H1 (cell line): ENCODE results near the gene RUFY4. TPM values are rescaled to one million over a fixed set of nuclear protein-coding genes. Genes with fewer than 3 reads are reported as not detected.

Source experiments
- CTCF ChIA-PET: fragments of 300-600 bp; sonication (Branson Sonifier 250); formaldehyde crosslinking; loops from one replicate; lab custom pipeline; 2021; ENCODE audit not compliant: partially characterized antibody; lab: Charles Lee
- POLR2A ChIA-PET: fragments of 300-600 bp; sonication (Branson Sonifier 250); formaldehyde crosslinking; loops from one replicate; lab custom pipeline; 2021; ENCODE audit warnings: inconsistent platforms; ENCODE audit not compliant: partially characterized antibody; lab: Charles Lee
- DNase-seq, 2 experiments: peaks; one replicate each; pipeline versions ENCODE4 v3.0.0 to v3.0.0-alpha.2; 2010 to 2022; ENCODE audit warnings: low spot score in 2 of 2, low read depth in 1 of 2, mixed read lengths in 1 of 2
- FAIRE-seq: peaks from 2 replicates; lab custom pipeline; 2011; peaks lifted over from hg19 to GRCh38; lab: Jason Lieb, UNC
- H2AFZ ChIP-seq: 2 replicates; pipeline ENCODE4 v1.8.1; 2012; ENCODE audit warnings: low read length, inconsistent platforms
- H2AK5ac ChIP-seq: 2 replicates; pipeline ENCODE4 v1.6.1; 2013; ENCODE audit warnings: low read depth, low read length
- H2BK120ac ChIP-seq: replicated peaks from 2 replicates; pipeline ENCODE3; 2013; ENCODE audit warnings: low read depth, low read length, inconsistent platforms
- H2BK12ac ChIP-seq: 2 replicates; pipeline ENCODE4 v1.6.1; 2013; ENCODE audit warnings: low read depth, low read length
- H2BK15ac ChIP-seq: 2 replicates; pipeline ENCODE4 v1.6.1; 2013; ENCODE audit warnings: low read length
- H2BK20ac ChIP-seq: 2 replicates; pipeline ENCODE4 v1.6.1; 2013; ENCODE audit warnings: low read length
- H2BK5ac ChIP-seq: 2 replicates; pipeline ENCODE4 v1.6.1; 2013; ENCODE audit warnings: low read depth, low read length
- H3K14ac ChIP-seq: 2 replicates; pipeline ENCODE4 v1.6.1; 2013; ENCODE audit warnings: inconsistent platforms; ENCODE audit not compliant: insufficient read length
- H3K18ac ChIP-seq: 2 replicates; pipeline ENCODE4 v1.6.1; 2013; ENCODE audit warnings: low read length; ENCODE audit errors: extremely low read depth
- H3K23ac ChIP-seq: 2 replicates; pipeline ENCODE4 v1.6.1; 2013; ENCODE audit warnings: inconsistent platforms; ENCODE audit not compliant: insufficient read length
- H3K23me2 ChIP-seq: 2 replicates; pipeline ENCODE4 v1.6.1; 2013; ENCODE audit warnings: low read depth, low read length
- H3K27ac ChIP-seq: 2 replicates; pipeline ENCODE4 v1.6.1; 2011; ENCODE audit warnings: low read depth, low read length, inconsistent platforms
- H3K27me3 ChIP-seq, 4 experiments: replicated peaks in 1 of 4; 1 replicate in 1 of 4; 2 replicates in 3 of 4; pipeline versions ENCODE4 v1.6.1 to v1.8.1; 2011 to 2013; ENCODE audit warnings: low read length in 3 of 4, mild to moderate bottlenecking in 3 of 4, inconsistent platforms in 2 of 4, mixed read lengths in 2 of 4, moderate library complexity in 1 of 4; ENCODE audit not compliant: control insufficient read depth in 3 of 4, insufficient read depth in 3 of 4; ENCODE audit errors: extremely low read depth in 1 of 4
- H3K36me3 ChIP-seq, 4 experiments: 2 replicates each; pipeline versions ENCODE4 v1.6.1 to v1.8.1; 2011 to 2013; ENCODE audit warnings: mild to moderate bottlenecking in 4 of 4, low read length in 3 of 4, moderate library complexity in 2 of 4, control low read depth in 1 of 4, inconsistent platforms in 1 of 4; ENCODE audit not compliant: insufficient read depth in 4 of 4, control insufficient read depth in 2 of 4
- H3K4ac ChIP-seq: replicated peaks from 2 replicates; pipeline ENCODE3; 2013; ENCODE audit warnings: low read length, low read depth, mixed read lengths, inconsistent platforms; ENCODE audit not compliant: insufficient read length
- H3K4me1 ChIP-seq, 4 experiments: replicated peaks in 1 of 4; 1 replicate in 1 of 4; 2 replicates in 3 of 4; pipeline versions ENCODE4 v1.6.1 to v1.8.1; 2011 to 2013; ENCODE audit warnings: low read length in 3 of 4, inconsistent platforms in 2 of 4, mixed read lengths in 1 of 4; ENCODE audit not compliant: insufficient read depth in 4 of 4, control insufficient read depth in 3 of 4
- H3K4me2 ChIP-seq, 2 experiments: 2 replicates each; pipeline versions ENCODE4 v1.6.1 to v1.8.1; 2011 to 2013; ENCODE audit warnings: low read depth in 2 of 2, low read length in 2 of 2, control low read depth in 1 of 2, inconsistent platforms in 1 of 2, mild to moderate bottlenecking in 1 of 2; ENCODE audit not compliant: insufficient read depth in 1 of 2
- H3K4me3 ChIP-seq, 4 experiments: fragments of 200-600, 300-600 bp in 1 of 4; sonication (generic), shearing (Covaris generic), sonication (Bioruptor Twin) in 1 of 4; 2 replicates each; pipeline versions ENCODE4 v1.5.1 to v1.8.1; 2011 to 2016; ENCODE audit warnings: low read length in 4 of 4, low read depth in 3 of 4, control low read depth in 2 of 4, inconsistent platforms in 2 of 4, mild to moderate bottlenecking in 2 of 4, mixed read lengths in 1 of 4, moderate library complexity in 1 of 4; ENCODE audit not compliant: insufficient read depth in 2 of 4; ENCODE audit errors: extremely low read depth in 1 of 4
- H3K56ac ChIP-seq: replicated peaks from 2 replicates; pipeline ENCODE3; 2013; ENCODE audit warnings: low read depth, mild to moderate bottlenecking, mixed read lengths, low read length, inconsistent platforms; ENCODE audit not compliant: insufficient read length
- H3K79me1 ChIP-seq: 2 replicates; pipeline ENCODE4 v1.6.1; 2013; ENCODE audit warnings: low read depth, low read length, control low read depth
- H3K79me2 ChIP-seq, 2 experiments: 2 replicates each; pipeline versions ENCODE4 v1.6.1 to v1.8.1; 2012 to 2013; ENCODE audit warnings: low read length in 2 of 2, mild to moderate bottlenecking in 2 of 2, inconsistent platforms in 1 of 2; ENCODE audit not compliant: insufficient read depth in 2 of 2, control insufficient read depth in 1 of 2
- H3K9ac ChIP-seq, 4 experiments: replicated peaks in 1 of 4; 1 replicate in 1 of 4; 2 replicates in 3 of 4; pipeline versions ENCODE4 v1.6.1 to v1.8.1; 2011 to 2013; ENCODE audit warnings: low read depth in 3 of 4, low read length in 3 of 4, control low read depth in 2 of 4, mild to moderate bottlenecking in 2 of 4, moderate library complexity in 2 of 4, inconsistent platforms in 1 of 4; ENCODE audit errors: extremely low read depth in 1 of 4
- H3K9me3 ChIP-seq, 2 experiments: 2 replicates each; pipeline versions ENCODE4 v1.6.1 to v1.8.1; 2012 to 2013; ENCODE audit warnings: mild to moderate bottlenecking in 2 of 2, moderate library complexity in 2 of 2, control low read depth in 1 of 2, inconsistent platforms in 1 of 2, low read depth in 1 of 2, low read length in 1 of 2, mixed read lengths in 1 of 2; ENCODE audit not compliant: insufficient read depth in 2 of 2
- H4K20me1 ChIP-seq, 2 experiments: replicated peaks in 1 of 2; 2 replicates each; pipeline versions ENCODE3 to v1.8.1; 2011 to 2013; ENCODE audit warnings: inconsistent platforms in 2 of 2, low read length in 2 of 2, mild to moderate bottlenecking in 1 of 2; ENCODE audit not compliant: insufficient read depth in 2 of 2, control insufficient read depth in 1 of 2
- H4K5ac ChIP-seq: 2 replicates; pipeline ENCODE4 v1.6.1; 2013; ENCODE audit warnings: low read length, low read depth, mixed read lengths, inconsistent platforms; ENCODE audit not compliant: insufficient read length
- H4K8ac ChIP-seq: 2 replicates; pipeline ENCODE4 v1.8.0; 2013; ENCODE audit warnings: mild to moderate bottlenecking, moderate library complexity, low read length, inconsistent platforms; ENCODE audit not compliant: insufficient read depth; ENCODE audit errors: extremely low read depth
- H4K91ac ChIP-seq: replicated peaks from 2 replicates; pipeline ENCODE3; 2013; ENCODE audit warnings: low read length, mixed read lengths, inconsistent platforms; ENCODE audit not compliant: insufficient read length
- CBX5 ChIP-seq: fragments of 300-800, 300-1000 bp; sonication (generic); IDR thresholded peaks from 2 replicates; pipeline ENCODE4 v1.7.1; 2016; ENCODE audit warnings: antibody characterized with exemption, low read length, low read depth
- CEBPB ChIP-seq: IDR thresholded peaks from 2 replicates; pipeline ENCODE4 v1.6.1; 2012; ENCODE audit warnings: low read depth, low read length
- EP300 ChIP-seq, 2 experiments: IDR thresholded peaks; 1 replicate in 1 of 2; 2 replicates in 1 of 2; pipeline ENCODE4 v1.6.1; 2011 to 2012; ENCODE audit warnings: low read depth in 2 of 2, low read length in 2 of 2, mild to moderate bottlenecking in 2 of 2, borderline replicate concordance in 1 of 2, inconsistent platforms in 1 of 2, moderate library complexity in 1 of 2
- NRF1 ChIP-seq: IDR thresholded peaks from 2 replicates; pipeline ENCODE4 v1.6.1; 2011; ENCODE audit warnings: mild to moderate bottlenecking, low read depth, low read length, improper control_type of control experiment
- PHF8 ChIP-seq: fragments of 200-600 bp; sonication (generic); conservative IDR thresholded peaks from 2 replicates; pipeline ENCODE4 v1.7.1; 2012; ENCODE audit warnings: low read depth, mild to moderate bottlenecking, inconsistent platforms, low read length, moderate library complexity
- POU5F1 ChIP-seq: IDR thresholded peaks from 2 replicates; pipeline ENCODE4 v1.6.1; 2011; ENCODE audit warnings: low read depth, mild to moderate bottlenecking, low read length, moderate library complexity
- RFX5 ChIP-seq: IDR thresholded peaks from 2 replicates; pipeline ENCODE4 v1.6.1; 2011; ENCODE audit warnings: low read depth, low read length, improper control_type of control experiment, borderline replicate concordance
- RXRA ChIP-seq: IDR thresholded peaks from 2 replicates; pipeline ENCODE4 v1.6.1; 2011; ENCODE audit warnings: low read depth, mild to moderate bottlenecking, low read length, moderate library complexity; ENCODE audit not compliant: insufficient read depth
- SP2 ChIP-seq: IDR thresholded peaks from 2 replicates; pipeline ENCODE4 v1.6.1; 2012; ENCODE audit warnings: mild to moderate bottlenecking, low read length, inconsistent platforms
- WGBS, 2 experiments: shearing (Covaris generic) in 1 of 2; methylation state at CpG; one replicate each; pipeline versions ENCODE4 v1.1.6 to v1.1.7; 2013 to 2015; ENCODE audit warnings: low lambda C conversion rate in 2 of 2, mixed read lengths in 2 of 2, inconsistent platforms in 1 of 2, low coverage in 1 of 2, missing lambda C conversion rate in 1 of 2; ENCODE audit not compliant: insufficient replicate concordance in 2 of 2, insufficient coverage in 1 of 2, insufficient read length in 1 of 2; ENCODE audit errors: extremely low coverage in 1 of 2, missing lambda C conversion rate in 1 of 2; 5-methylcytosine and 5-hydroxymethylcytosine counted together
- polyA plus RNA-seq, 7 experiments: library from polyadenylated mRNA; depleted of rRNA in 3 of 7; stranded (reverse) in 5 of 7; unstranded in 2 of 7; fragments of >200 nt in 5 of 7; fragments of 200-250 nt in 2 of 7; gene quantifications; 1 replicate in 5 of 7; 2 replicates in 1 of 7; 4 replicates in 1 of 7; pipeline versions ENCODE4 v1.2.1 to v1.2.3, GENCODE V29; 2011 to 2013; ENCODE audit warnings: missing spikeins in 2 of 7, mixed read lengths in 2 of 7
- total RNA-seq: library from RNA; stranded (reverse); fragmentation: NEBNext Ultra II Directional; extraction: Animal tissue kit (Norgen Biotek cat#: 25700); gene quantifications from 2 replicates; pipeline ENCODE4 v1.2.1, GENCODE V29; 2021

Gene RUFY4
- total and polyA plus RNA-seq, 2 of the 8 experiments (the other 6 are each of a cell fraction or from before 2014, with no cell fraction given): 0.32 to 0.38 TPM

GRCh38 chr2:218072478-218073024, 3.5 kb downstream of the RUFY4 start:
- H2BK5ac ChIP-seq: no peak overlapping the region
- no peak overlapping the region for H3K23ac ChIP-seq
- no peak overlapping the region for H2BK120ac ChIP-seq
- no peak overlapping the region for H3K9ac ChIP-seq
- H4K91ac ChIP-seq: no peak overlapping the region
- no peak overlapping the region for H4K8ac ChIP-seq
- no peak overlapping the region for H4K5ac ChIP-seq
- ChIA-PET CTCF (interaction anchor here (0.6 to 4.6 kb wide), 10 partner anchors 9 to 311 kb away, joined by 3 to 19 read pairs (median 4); no protein-coding TSS in a partner anchor), POLR2A (no interaction called here)
- H3K79me1 ChIP-seq: no peaks in the 10 kb centered on the region
- H3K14ac ChIP-seq: no peak overlapping the region
- no peak overlapping the region for H3K4me3 ChIP-seq
- no peak overlapping the region; the same call in 1 of the 2 replicates for H2AFZ ChIP-seq
- DNase-seq (no peak), FAIRE-seq (no peak)
- H4K20me1 ChIP-seq: no peaks in the 10 kb centered on the region
- H3K4me2 ChIP-seq: no peak overlapping the region
- 85% methylated on average over 8 of the region's 8 CpGs; no CpG with 5 or more reads in 1 of the 2 experiments for WGBS, 2 experiments
- peaks cover 0 to 11% (median 5%) of the 10 kb centered on the region in 4 experiments; a peak in 4 of 7 replicates for H3K4me1 ChIP-seq
- H3K23me2 ChIP-seq: no peaks in the 10 kb centered on the region
- H3K56ac ChIP-seq: no peak overlapping the region
- H3K27me3 ChIP-seq: peaks cover 0 to 5% (median 3%) of the 10 kb centered on the region in 4 experiments; a peak in 4 of 7 replicates
- no peak overlapping the region for H3K4ac ChIP-seq
- no peak overlapping the region for H3K27ac ChIP-seq
- no peaks in the 10 kb centered on the region for H3K9me3 ChIP-seq
- no peak overlapping the region for H2BK12ac ChIP-seq
- no peak overlapping the region for H2AK5ac ChIP-seq
- no peaks in the 10 kb centered on the region for H3K79me2 ChIP-seq
- no peak for TF ChIP-seq SP2
- TF ChIP-seq EP300 (IDR thresholded peaks at IDR 0.05; ENCODE audit: borderline replicate concordance in 1 of 2, low read depth in 2 of 2, low read length in 2 of 2): no peak
- TF ChIP-seq CBX5: no peak
- TF ChIP-seq RFX5: no peak
- no peak for TF ChIP-seq POU5F1
- TF ChIP-seq RXRA: no peak
- no peak for TF ChIP-seq NRF1
- no peak for TF ChIP-seq CEBPB
- no peak for TF ChIP-seq PHF8
- H3K36me3 ChIP-seq: no peaks in the 10 kb centered on the region
- H2BK20ac ChIP-seq: no peak overlapping the region
- H2BK15ac ChIP-seq: no peak overlapping the region
- no peak overlapping the region for H3K18ac ChIP-seq
